A673 (cell line): ENCODE data around the gene PSMB8. TPM values are rescaled to one million over a fixed set of nuclear protein-coding genes. Genes with fewer than 3 reads are reported as not detected.

Source experiments
- BruUV-seq: library from RNA; stranded (reverse); fragments of 400-500 nt; replicated peaks from 2 replicates; lab custom pipeline; 2021; lab: Mats Ljungman, UMichigan
- CTCF ChIA-PET: fragments of 300-600 bp; sonication (Branson Sonifier 250); formaldehyde crosslinking; loops from one replicate; lab custom pipeline; 2022; ENCODE audit warnings: antibody characterized with exemption; lab: Charles Lee
- POLR2A ChIA-PET: fragments of 300-600 bp; sonication (Branson Sonifier 250); formaldehyde crosslinking; loops from one replicate; lab custom pipeline; 2022; ENCODE audit warnings: antibody characterized with exemption; ENCODE audit not compliant: low non-redundant PET; lab: Charles Lee
- DNase-seq: peaks from one replicate; pipeline ENCODE4 v3.0.0-alpha.2; 2015; ENCODE audit warnings: low spot score
- H3K27ac ChIP-seq: fragments of 200-600 bp; sonication (generic); 2 replicates; pipeline ENCODE4 v1.5.1; 2016; ENCODE audit warnings: mixed run types, low read depth, mild to moderate bottlenecking, mixed read lengths, antibody characterized with exemption, low read length; ENCODE audit not compliant: poor library complexity, severe bottlenecking
- H3K27me3 ChIP-seq: fragments of 200-600 bp; sonication (generic); replicated peaks from 2 replicates; pipeline ENCODE4 v1.6.1; 2017; ENCODE audit warnings: mixed run types, low read depth, mild to moderate bottlenecking, mixed read lengths, antibody characterized with exemption, low read length; ENCODE audit not compliant: insufficient read depth, poor library complexity
- H3K36me3 ChIP-seq: fragments of 200-600 bp; sonication (generic); 2 replicates; pipeline ENCODE4 v1.6.1; 2016; ENCODE audit warnings: mixed run types, mild to moderate bottlenecking, mixed read lengths, antibody characterized with exemption, low read length; ENCODE audit not compliant: insufficient read depth, poor library complexity, severe bottlenecking
- H3K4me1 ChIP-seq: fragments of 200-600 bp; sonication (generic); 2 replicates; pipeline ENCODE4 v1.6.1; 2017; ENCODE audit warnings: mixed run types, mild to moderate bottlenecking, mixed read lengths, antibody characterized with exemption, low read length; ENCODE audit not compliant: insufficient read depth, poor library complexity, severe bottlenecking
- H3K4me3 ChIP-seq: fragments of 200-600 bp; sonication (generic); 2 replicates; pipeline ENCODE4 v1.5.1; 2016; ENCODE audit warnings: low read depth, mixed run types, mild to moderate bottlenecking, mixed read lengths, low read length; ENCODE audit not compliant: poor library complexity, severe bottlenecking
- H3K9me3 ChIP-seq: fragments of 200-600 bp; sonication (generic); 2 replicates; pipeline ENCODE4 v1.6.1; 2016; ENCODE audit warnings: mixed run types, low read depth, mild to moderate bottlenecking, mixed read lengths, antibody characterized with exemption, low read length; ENCODE audit not compliant: poor library complexity, severe bottlenecking
- EZH2 ChIP-seq: fragments of 200-600 bp; sonication (generic); IDR thresholded peaks from 2 replicates; pipeline ENCODE4 v1.6.1; 2017; ENCODE audit warnings: borderline replicate concordance, low read depth, mild to moderate bottlenecking, mixed read lengths, antibody characterized with exemption, low read length; ENCODE audit not compliant: poor library complexity, severe bottlenecking
- intact Hi-C: fragments of 100-400 bp; cut with micrococcal nuclease; formaldehyde crosslinking; loops from one replicate; pipeline ENCODE4 v1.10.0; 2022; ENCODE audit not compliant: unreplicated experiment
- total RNA-seq: library from RNA; stranded (reverse); gene quantifications from 2 replicates; pipeline ENCODE4 v1.2.3, GENCODE V29; 2021
- TF ChIP-seq, protein P1 (sequence below): fragments of 300-800, 200-600 bp; sonication (generic); conservative IDR thresholded peaks from 2 replicates; pipeline ENCODE4 v1.5.1; 2017; ENCODE audit warnings: low read depth, mild to moderate bottlenecking, antibody characterized with exemption, low read length, moderate library complexity, mixed read lengths

The PSMB8 gene
- total RNA-seq, 1 experiment from 2014 or later = 20.2 TPM

- Histone ChIP-seq H3K9me3 (no peaks in the 10 kb centered on the region), H3K27ac (no peak overlapping the region), H3K36me3 (no peaks in the 10 kb centered on the region), H3K4me3 (no peak overlapping the region), H3K27me3 (no peaks in the 10 kb centered on the region), H3K4me1 (no peaks in the 10 kb centered on the region)
- BruUV-seq = no TSS peak
- TF ChIP-seq, protein P1, sequence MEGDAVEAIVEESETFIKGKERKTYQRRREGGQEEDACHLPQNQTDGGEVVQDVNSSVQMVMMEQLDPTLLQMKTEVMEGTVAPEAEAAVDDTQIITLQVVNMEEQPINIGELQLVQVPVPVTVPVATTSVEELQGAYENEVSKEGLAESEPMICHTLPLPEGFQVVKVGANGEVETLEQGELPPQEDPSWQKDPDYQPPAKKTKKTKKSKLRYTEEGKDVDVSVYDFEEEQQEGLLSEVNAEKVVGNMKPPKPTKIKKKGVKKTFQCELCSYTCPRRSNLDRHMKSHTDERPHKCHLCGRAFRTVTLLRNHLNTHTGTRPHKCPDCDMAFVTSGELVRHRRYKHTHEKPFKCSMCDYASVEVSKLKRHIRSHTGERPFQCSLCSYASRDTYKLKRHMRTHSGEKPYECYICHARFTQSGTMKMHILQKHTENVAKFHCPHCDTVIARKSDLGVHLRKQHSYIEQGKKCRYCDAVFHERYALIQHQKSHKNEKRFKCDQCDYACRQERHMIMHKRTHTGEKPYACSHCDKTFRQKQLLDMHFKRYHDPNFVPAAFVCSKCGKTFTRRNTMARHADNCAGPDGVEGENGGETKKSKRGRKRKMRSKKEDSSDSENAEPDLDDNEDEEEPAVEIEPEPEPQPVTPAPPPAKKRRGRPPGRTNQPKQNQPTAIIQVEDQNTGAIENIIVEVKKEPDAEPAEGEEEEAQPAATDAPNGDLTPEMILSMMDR = no peak
- no peak for TF ChIP-seq EZH2
- DNase-seq = no peak
- intact Hi-C loops = no loop called here
- ChIA-PET CTCF (no interaction called here), POLR2A (no interaction called here)
Measured at GRCh38 chr6:32830017-32830416, 13.8 kb downstream of the PSMB8 start.

DNA sequence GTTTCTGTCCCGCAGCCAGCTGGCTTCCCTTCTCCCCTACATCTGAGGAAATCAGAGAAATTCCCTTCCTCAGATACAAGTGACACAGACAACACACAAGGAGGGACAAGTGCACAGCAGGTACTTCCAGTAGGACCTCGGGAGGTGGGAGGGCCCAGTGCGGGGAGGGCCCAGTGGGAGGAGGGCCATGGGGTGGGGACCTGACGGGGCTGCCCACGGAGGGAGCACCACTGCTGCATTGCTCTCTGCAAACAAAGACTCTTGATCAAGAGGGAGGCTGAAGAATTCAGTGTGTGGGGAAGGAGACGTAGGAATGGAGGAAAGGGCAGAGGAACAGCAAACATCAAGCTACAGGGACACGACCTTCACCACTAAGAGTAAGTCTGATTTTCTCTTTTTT is 14.4 kb downstream of the PSMB8 start:
- no peaks in the 10 kb centered on the region for H3K4me1 ChIP-seq
- TF ChIP-seq, protein P1 = no peak
- TF ChIP-seq EZH2 = no peak
- BruUV-seq = no TSS peak
- no peaks in the 10 kb centered on the region for H3K36me3 ChIP-seq
- H3K27ac ChIP-seq = no peak overlapping the region
- intact Hi-C loops = loop anchor here (5.0 kb wide), 1 partner anchor 38 kb away; no protein-coding TSS in a partner anchor
- no peaks in the 10 kb centered on the region for H3K27me3 ChIP-seq
- CTCF ChIA-PET = interaction anchor here (0.5 kb wide), 1 partner anchor 38 kb away, joined by 3 read pairs; no protein-coding TSS in a partner anchor
- POLR2A ChIA-PET = no interaction called here
- no peak overlapping the region for H3K4me3 ChIP-seq
- no peak for DNase-seq
- no peaks in the 10 kb centered on the region for H3K9me3 ChIP-seq

- ChIA-PET POLR2A (interaction anchor here (0.5 kb wide), 1 partner anchor 142 kb away, joined by 4 read pairs; no protein-coding TSS in a partner anchor), CTCF (interaction anchor here (2.0 kb wide), 1 partner anchor 12 kb away, joined by 10 read pairs; the partner anchor contains the start of gene TAP2)
- intact Hi-C loops = loop anchor here (5.0 kb wide), 1 partner anchor 40 kb away; no protein-coding TSS in a partner anchor
- Histone ChIP-seq H3K4me1 (no peaks in the 10 kb centered on the region), H3K9me3 (no peaks in the 10 kb centered on the region), H3K27me3 (no peaks in the 10 kb centered on the region), H3K4me3 (no peak overlapping the region), H3K36me3 (no peaks in the 10 kb centered on the region), H3K27ac (no peak overlapping the region)
- BruUV-seq = no TSS peak
- DNase-seq = no peak
- TF ChIP-seq, protein P1 = no peak
- no peak for TF ChIP-seq EZH2
Measured at GRCh38 chr6:32827025-32827424, 16.8 kb downstream of the PSMB8 start.
